Breast epithelium (tissue), 4 donors: Measurements from ENCODE around the gene ROR2. TPM values are rescaled to one million over a fixed set of nuclear protein-coding genes. Genes with fewer than 3 reads are reported as not detected.
"Not testable (repeated sequence)": the region's sequence is repeated elsewhere in the genome, so short reads cannot be mapped to it uniquely, and the experiment has no call there.

Experiments
- DNase-seq, 2 donors: peaks; one replicate each; pipeline ENCODE4 v3.0.0-alpha.2; 2019; ENCODE audit warnings: low spot score in 2 of 2
- H3K27ac ChIP-seq, 2 donors: fragments of 200-600 bp; sonication (generic) in 1 of 2; one replicate each; pipeline ENCODE4 v1.5.1; 2016 to 2019; ENCODE audit warnings: mild to moderate bottlenecking in 1 of 2
- H3K27me3 ChIP-seq, 2 donors: fragments of 200-600 bp; sonication (generic) in 1 of 2; one replicate each; pipeline versions ENCODE4 v1.5.1 to v1.6.0; 2017 to 2019; ENCODE audit warnings: control low read depth in 1 of 2, mild to moderate bottlenecking in 1 of 2
- H3K36me3 ChIP-seq: fragments of 200-600 bp; one replicate; pipeline ENCODE4 v1.5.1; 2019
- H3K4me1 ChIP-seq, 2 donors: fragments of 200-600 bp; sonication (generic); one replicate each; pipeline ENCODE4 v1.5.1; 2016 to 2019; ENCODE audit warnings: control low read depth in 1 of 2
- H3K4me3 ChIP-seq, 3 donors: fragments of 200-600 bp; sonication (generic); 1 replicate in 2 of 3; 2 replicates in 1 of 3; pipeline ENCODE4 v1.5.1; 2016 to 2019; ENCODE audit warnings: mild to moderate bottlenecking in 3 of 3, moderate library complexity in 2 of 3
- H3K9me3 ChIP-seq, 2 donors: fragments of 200-600 bp; sonication (generic) in 1 of 2; one replicate each; pipeline ENCODE4 v1.5.1; 2016 to 2019; ENCODE audit warnings: control low read depth in 1 of 2
- CTCF ChIP-seq, 3 donors: fragments of 450-650 bp; IDR thresholded peaks; one replicate each; pipeline ENCODE4 v1.5.1; 2016 to 2017; ENCODE audit warnings: antibody characterized with exemption in 3 of 3, mild to moderate bottlenecking in 3 of 3, moderate library complexity in 3 of 3
- POLR2A ChIP-seq: fragments of 450-650 bp; IDR thresholded peaks from one replicate; pipeline ENCODE4 v1.6.1; 2016; ENCODE audit warnings: antibody characterized with exemption, mild to moderate bottlenecking, moderate library complexity
- POLR2AphosphoS5 ChIP-seq, 3 donors: sonication (generic); formaldehyde crosslinking; IDR thresholded peaks; one replicate each; pipeline ENCODE4 v1.6.1; 2017; ENCODE audit warnings: antibody characterized with exemption in 3 of 3
- intact Hi-C: fragments of 100-400 bp; cut with DNase I; formaldehyde crosslinking; loops from one replicate; pipeline ENCODE4 v1.15.1; 2023; ENCODE audit warnings: low total_unique reads
- total RNA-seq, 3 donors: library from RNA; depleted of rRNA; stranded (reverse); fragments of >200 nt; gene quantifications; one replicate each; pipeline ENCODE4 v1.1.0, GENCODE V29; 2016

Gene ROR2
- total RNA-seq, 3 donors from 2014 or later, result 2.1 to 25.6 (median 10.2) TPM

GRCh38 chr9:91991721-91992341 is 41.8 kb upstream of the ROR2 start:
- Histone ChIP-seq H3K4me3 (peak overlapping the region; percentile 17 to 50 (median 30)), H3K4me1 (no peaks in the 10 kb centered on the region), H3K36me3 (no peaks in the 10 kb centered on the region), H3K27me3 (no peaks in the 10 kb centered on the region), H3K9me3 (no peaks in the 10 kb centered on the region), H3K27ac (peak overlapping the region; percentile 43 to 69)
- no peak for TF ChIP-seq POLR2AphosphoS5 (IDR thresholded peaks at IDR 0.05)
- no peak for TF ChIP-seq CTCF (IDR thresholded peaks at IDR 0.05)
- no peak for TF ChIP-seq POLR2A
- intact Hi-C loops, result no loop called here
- DNase-seq, result no peak

GRCh38 chr9:91986248-91986647 is 36.2 kb upstream of the ROR2 start:
- H3K4me3 ChIP-seq, result no peak overlapping the region
- H3K36me3 ChIP-seq, result no peaks in the 10 kb centered on the region
- H3K27me3 ChIP-seq, result no peaks in the 10 kb centered on the region
- intact Hi-C loops, result no loop called here
- no peaks in the 10 kb centered on the region for H3K4me1 ChIP-seq
- no peak for DNase-seq
- peaks cover 0 to 7% of the 10 kb centered on the region in 2 donors for H3K9me3 ChIP-seq
- H3K27ac ChIP-seq, result no peak overlapping the region
- TF ChIP-seq POLR2AphosphoS5 (IDR thresholded peaks at IDR 0.05) (no peak), CTCF (IDR thresholded peaks at IDR 0.05) (no peak), POLR2A (no peak)

- no peaks in the 10 kb centered on the region for H3K36me3 ChIP-seq
- TF ChIP-seq POLR2A, result no peak
- TF ChIP-seq CTCF (IDR thresholded peaks at IDR 0.05), result no peak
- no peak for TF ChIP-seq POLR2AphosphoS5 (IDR thresholded peaks at IDR 0.05)
- no peak overlapping the region for H3K4me3 ChIP-seq
- no peak overlapping the region for H3K27ac ChIP-seq
- H3K27me3 ChIP-seq, result no peaks in the 10 kb centered on the region
- DNase-seq, result no peak
- H3K4me1 ChIP-seq, result no peaks in the 10 kb centered on the region
- peaks cover 0 to 11% of the 10 kb centered on the region in 2 donors for H3K9me3 ChIP-seq
- intact Hi-C loops, result no loop called here
Measured at GRCh38 chr9:91985692-91986091, 35.7 kb upstream of the ROR2 start.

GRCh38 chr9:91978740-91979414 is 28.8 kb upstream of the ROR2 start:
- DNase-seq, result no peak
- Histone ChIP-seq H3K27me3 (no peaks in the 10 kb centered on the region), H3K36me3 (no peaks in the 10 kb centered on the region), H3K4me1 (no peaks in the 10 kb centered on the region), H3K4me3 (no peak overlapping the region), H3K9me3 (peaks cover 0 to 11% of the 10 kb centered on the region in 2 donors), H3K27ac (no peak overlapping the region)
- intact Hi-C loops, result no loop called here
- no peak for TF ChIP-seq POLR2AphosphoS5 (IDR thresholded peaks at IDR 0.05)
- TF ChIP-seq CTCF (IDR thresholded peaks at IDR 0.05), result peak in 2 of 3 donors; percentile 17 to 21

GRCh38 chr9:91975254-91975653 is 25.2 kb upstream of the ROR2 start:
- intact Hi-C loops, H3K4me1 ChIP-seq, DNase-seq, H3K9me3 ChIP-seq, H3K27ac ChIP-seq, H3K36me3 ChIP-seq, H3K27me3 ChIP-seq, H3K4me3 ChIP-seq: not testable (repeated sequence)
